ENCODE results near the gene GTPBP1.

The GTPBP1 gene

GRCh38 chr22:38704654-38705234 is 1.0 kb upstream of the GTPBP1 start:
- DNase-seq: no peak

GRCh38 chr22:38706101-38706900 is 557 bp downstream of the GTPBP1 start:
- DNase-seq: no peak

- no peak for DNase-seq
These were observed 1.1 kb downstream of the GTPBP1 start for GRCh38 chr22:38706901-38707195.

GRCh38 chr22:38707346-38707745 is 1.6 kb downstream of the GTPBP1 start:
- DNase-seq: no peak

GRCh38 chr22:38707984-38708383 is 2.2 kb downstream of the GTPBP1 start:
- no peak for DNase-seq

GRCh38 chr22:38709306-38709705 is 3.6 kb downstream of the GTPBP1 start:
- no peak for DNase-seq

GRCh38 chr22:38710351-38710750 is 4.6 kb downstream of the GTPBP1 start:
- DNase-seq: no peak

GRCh38 chr22:38710866-38711265 is 5.1 kb downstream of the GTPBP1 start:
- no peak for DNase-seq

GRCh38 chr22:38712486-38713207 is 6.9 kb downstream of the GTPBP1 start:
- no peak for DNase-seq

GRCh38 chr22:38713921-38714320 is 8.2 kb downstream of the GTPBP1 start:
- no peak for DNase-seq

- DNase-seq: no peak
These were observed 9.5 kb downstream of the GTPBP1 start for GRCh38 chr22:38715176-38715764.

GRCh38 chr22:38715852-38716251 is 10.1 kb downstream of the GTPBP1 start:
- no peak for DNase-seq

- no peak for DNase-seq
These were observed 10.5 kb downstream of the GTPBP1 start for GRCh38 chr22:38716271-38716670.

- DNase-seq: no peak
These were observed 11.1 kb downstream of the GTPBP1 start for GRCh38 chr22:38716826-38717225.

- DNase-seq: no peak
These were observed 11.5 kb downstream of the GTPBP1 start for GRCh38 chr22:38717244-38717643.

- DNase-seq: no peak
These were observed 12.7 kb downstream of the GTPBP1 start for GRCh38 chr22:38718414-38718813.

- DNase-seq: no peak
These were observed 13.5 kb downstream of the GTPBP1 start for GRCh38 chr22:38719196-38719595.

GRCh38 chr22:38720350-38720749 is 14.6 kb downstream of the GTPBP1 start:
- no peak for DNase-seq

- DNase-seq: no peak
These were observed 15.8 kb downstream of the GTPBP1 start for GRCh38 chr22:38721551-38721950.

GRCh38 chr22:38724176-38724575 is 18.4 kb downstream of the GTPBP1 start:
- DNase-seq: no peak

GRCh38 chr22:38724926-38725571 is 19.3 kb downstream of the GTPBP1 start:
- DNase-seq: peak; percentile 7

GRCh38 chr22:38725900-38726655 is 20.3 kb downstream of the GTPBP1 start:
- no peak for DNase-seq

- DNase-seq: no peak
These were observed 21.4 kb downstream of the GTPBP1 start for GRCh38 chr22:38727123-38727522.

Data from NCI-H1436 (cell line).